ENCODE measurements around the gene IRAK2.

The IRAK2 gene

GRCh38 chr3:10198761-10199649, 34.3 kb downstream of the IRAK2 start:
- no peaks in the 10 kb centered on the region for H3K36me3 ChIP-seq (ENCODE audit: insufficient read depth, low read length)
- no peak for DNase-seq (ENCODE audit: low read depth, low spot score)
- TF ChIP-seq POLR2AphosphoS5 (IDR thresholded peaks at IDR 0.05; ENCODE audit: borderline replicate concordance, low read depth, low read length) (no peak), FOXP2 (optimal IDR thresholded peaks at IDR 0.05; ENCODE audit: control extremely low read depth, extremely low read length, insufficient read depth) (no peak), EZH2 (IDR thresholded peaks at IDR 0.05) (no peak)
- no peak overlapping the region for H3K9ac ChIP-seq (ENCODE audit: insufficient read length)
- no peak overlapping the region for H3K27ac ChIP-seq
- no peaks in the 10 kb centered on the region for H3K9me3 ChIP-seq (ENCODE audit: low read depth, low read length)
- no peak overlapping the region for H3K4me3 ChIP-seq

GRCh38 chr3:10204921-10205320, 40.2 kb downstream of the IRAK2 start:
- no peak overlapping the region for H3K27ac ChIP-seq
- no peaks in the 10 kb centered on the region for H3K36me3 ChIP-seq (ENCODE audit: insufficient read depth, low read length)
- no peak overlapping the region for H3K9ac ChIP-seq (ENCODE audit: insufficient read length)
- DNase-seq (ENCODE audit: low read depth, low spot score) = no peak
- no peak for TF ChIP-seq FOXP2 (optimal IDR thresholded peaks at IDR 0.05; ENCODE audit: control extremely low read depth, extremely low read length, insufficient read depth)
- no peak for TF ChIP-seq EZH2 (IDR thresholded peaks at IDR 0.05)
- TF ChIP-seq POLR2AphosphoS5 (IDR thresholded peaks at IDR 0.05; ENCODE audit: borderline replicate concordance, low read depth, low read length) = no peak
- H3K9me3 ChIP-seq (ENCODE audit: low read depth, low read length) = no peaks in the 10 kb centered on the region
- no peak overlapping the region for H3K4me3 ChIP-seq

DNA sequence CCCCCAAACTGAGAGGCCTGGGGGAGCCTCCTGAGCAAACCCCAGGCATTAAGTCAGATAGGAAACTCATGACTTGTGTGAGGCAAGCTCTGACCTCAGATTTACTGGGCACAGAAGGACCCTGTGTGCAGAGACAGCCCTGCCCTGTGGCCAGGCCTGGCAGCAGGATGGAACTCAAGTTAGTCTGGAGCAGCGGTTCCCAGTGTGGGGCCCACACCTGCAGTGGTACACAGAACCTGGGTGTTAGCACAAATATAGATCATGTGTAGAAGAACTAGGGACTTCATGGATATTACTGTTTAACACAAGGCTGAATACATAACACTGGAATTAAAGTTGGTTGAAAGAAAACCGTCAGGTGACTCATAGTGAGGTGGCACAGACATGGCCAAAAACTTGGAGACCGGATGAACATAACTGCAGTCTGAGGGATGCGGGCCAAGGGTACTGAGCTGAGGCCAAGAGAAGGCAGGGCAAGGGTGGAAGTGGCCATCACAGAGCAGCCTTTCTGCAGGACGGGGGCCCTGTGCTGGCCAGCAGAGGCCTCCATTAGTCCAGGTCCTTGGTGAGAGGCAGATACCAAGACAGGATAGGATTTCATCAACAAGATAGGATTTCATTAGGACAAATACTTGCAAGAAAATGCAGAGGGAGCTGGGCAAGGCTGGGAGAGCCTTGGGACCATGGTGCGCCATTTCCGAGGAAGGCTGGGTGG, 40.9 kb downstream of the IRAK2 start:
- Histone ChIP-seq H3K9me3 (ENCODE audit: low read depth, low read length) (no peaks in the 10 kb centered on the region), H3K4me3 (no peak overlapping the region), H3K36me3 (ENCODE audit: insufficient read depth, low read length) (no peaks in the 10 kb centered on the region), H3K27ac (no peak overlapping the region), H3K9ac (ENCODE audit: insufficient read length) (no peak overlapping the region)
- DNase-seq (ENCODE audit: low read depth, low spot score) = no peak
- TF ChIP-seq POLR2AphosphoS5 (IDR thresholded peaks at IDR 0.05; ENCODE audit: borderline replicate concordance, low read depth, low read length) (no peak), FOXP2 (optimal IDR thresholded peaks at IDR 0.05; ENCODE audit: control extremely low read depth, extremely low read length, insufficient read depth) (no peak), EZH2 (IDR thresholded peaks at IDR 0.05) (no peak)

GRCh38 chr3:10206166-10206511, 41.4 kb downstream of the IRAK2 start:
- Histone ChIP-seq H3K4me3 (no peak overlapping the region), H3K27ac (no peak overlapping the region), H3K36me3 (ENCODE audit: insufficient read depth, low read length) (no peaks in the 10 kb centered on the region), H3K9ac (ENCODE audit: insufficient read length) (no peak overlapping the region), H3K9me3 (ENCODE audit: low read depth, low read length) (no peaks in the 10 kb centered on the region)
- DNase-seq (ENCODE audit: low read depth, low spot score) = no peak
- TF ChIP-seq FOXP2 (optimal IDR thresholded peaks at IDR 0.05; ENCODE audit: control extremely low read depth, extremely low read length, insufficient read depth) (no peak), POLR2AphosphoS5 (IDR thresholded peaks at IDR 0.05; ENCODE audit: borderline replicate concordance, low read depth, low read length) (no peak), EZH2 (IDR thresholded peaks at IDR 0.05) (no peak)

- no peak for TF ChIP-seq FOXP2 (optimal IDR thresholded peaks at IDR 0.05; ENCODE audit: control extremely low read depth, extremely low read length, insufficient read depth)
- no peak for TF ChIP-seq POLR2AphosphoS5 (IDR thresholded peaks at IDR 0.05; ENCODE audit: borderline replicate concordance, low read depth, low read length)
- no peak for TF ChIP-seq EZH2 (IDR thresholded peaks at IDR 0.05)
- Histone ChIP-seq H3K9ac (ENCODE audit: insufficient read length) (no peak overlapping the region), H3K9me3 (ENCODE audit: low read depth, low read length) (no peaks in the 10 kb centered on the region), H3K4me3 (no peak overlapping the region), H3K36me3 (ENCODE audit: insufficient read depth, low read length) (no peaks in the 10 kb centered on the region), H3K27ac (no peak overlapping the region)
- no peak for DNase-seq (ENCODE audit: low read depth, low spot score)
Measured at GRCh38 chr3:10213156-10213792, 48.6 kb downstream of the IRAK2 start.

DNA sequence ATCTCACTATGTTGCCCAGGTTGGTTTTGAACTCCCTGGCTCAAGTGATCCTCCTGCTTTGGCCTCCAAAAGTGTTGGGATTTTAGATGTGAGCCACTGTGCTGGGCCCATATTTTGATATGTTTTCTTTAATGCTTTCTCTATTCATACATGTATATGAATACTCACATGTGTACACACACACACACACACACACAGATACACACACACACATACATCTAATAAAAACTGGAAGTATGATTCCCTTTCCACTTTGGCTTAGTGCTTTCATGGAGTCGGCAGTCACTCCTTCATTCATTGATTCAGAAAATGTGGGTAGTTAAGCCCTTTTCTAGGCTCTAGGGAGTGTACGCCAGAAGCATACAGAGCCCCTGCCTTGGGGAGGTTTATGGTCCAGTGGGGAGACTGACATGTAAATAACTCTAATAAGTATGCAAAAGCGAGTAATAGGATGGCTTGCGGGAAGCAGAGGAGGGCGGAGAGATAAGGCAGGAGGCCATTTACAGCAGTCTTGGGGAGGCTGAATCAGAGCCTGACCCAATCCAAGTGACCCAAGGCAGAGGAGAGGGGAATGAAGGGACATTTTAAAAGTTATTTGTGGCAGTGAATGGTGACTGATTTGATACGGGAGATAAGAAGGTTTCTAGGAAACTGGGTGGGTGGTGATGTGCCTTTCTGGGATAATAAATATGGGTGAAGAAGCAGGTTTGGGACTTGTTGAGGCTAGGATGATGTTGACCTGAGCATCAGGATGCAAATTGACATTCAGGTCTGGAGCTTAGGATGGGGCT, 51.1 kb downstream of the IRAK2 start:
- H3K36me3 ChIP-seq (ENCODE audit: insufficient read depth, low read length) = no peaks in the 10 kb centered on the region
- H3K27ac ChIP-seq = no peak overlapping the region
- TF ChIP-seq EZH2 (IDR thresholded peaks at IDR 0.05) (no peak), FOXP2 (optimal IDR thresholded peaks at IDR 0.05; ENCODE audit: control extremely low read depth, extremely low read length, insufficient read depth) (no peak), POLR2AphosphoS5 (IDR thresholded peaks at IDR 0.05; ENCODE audit: borderline replicate concordance, low read depth, low read length) (no peak)
- H3K9ac ChIP-seq (ENCODE audit: insufficient read length) = no peak overlapping the region
- H3K4me3 ChIP-seq = no peak overlapping the region
- no peaks in the 10 kb centered on the region for H3K9me3 ChIP-seq (ENCODE audit: low read depth, low read length)
- DNase-seq (ENCODE audit: low read depth, low spot score) = no peak

GRCh38 chr3:10217359-10217758, 52.6 kb downstream of the IRAK2 start:
- no peak overlapping the region for H3K4me3 ChIP-seq
- H3K9ac ChIP-seq (ENCODE audit: insufficient read length) = no peak overlapping the region
- no peak for TF ChIP-seq FOXP2 (optimal IDR thresholded peaks at IDR 0.05; ENCODE audit: control extremely low read depth, extremely low read length, insufficient read depth)
- TF ChIP-seq POLR2AphosphoS5 (IDR thresholded peaks at IDR 0.05; ENCODE audit: borderline replicate concordance, low read depth, low read length) = no peak
- TF ChIP-seq EZH2 (IDR thresholded peaks at IDR 0.05) = no peak
- H3K36me3 ChIP-seq (ENCODE audit: insufficient read depth, low read length) = no peaks in the 10 kb centered on the region
- no peaks in the 10 kb centered on the region for H3K9me3 ChIP-seq (ENCODE audit: low read depth, low read length)
- no peak for DNase-seq (ENCODE audit: low read depth, low spot score)
- no peak overlapping the region for H3K27ac ChIP-seq

Measured in SK-N-MC (cell line).